GM23338 (cell line): ENCODE measurements around the gene CDK7. TPM values are rescaled to one million over a fixed set of nuclear protein-coding genes. Genes with fewer than 3 reads are reported as not detected.

Experiments used
- ATAC-seq: fragments of 200-7000 bp; cut with Tn5 transposase; 3 replicates; pipeline ENCODE4 v1.9.1; 2020
- DNase-seq: peaks from one replicate; pipeline ENCODE4 v3.0.0-alpha.2; 2015; ENCODE audit warnings: low spot score
- H2AFZ ChIP-seq: fragments of 200-600 bp; sonication (generic); 2 replicates; pipeline ENCODE4 v1.8.0; 2016; ENCODE audit warnings: antibody characterized with exemption, mild to moderate bottlenecking, moderate library complexity
- H3F3A ChIP-seq: fragments of 200-600 bp; sonication (generic); replicated peaks from 2 replicates; pipeline ENCODE4 v1.8.0; 2017; ENCODE audit warnings: antibody characterized with exemption, mixed run types, low read depth
- H3K27ac ChIP-seq: fragments of 200-600 bp; sonication (generic); 2 replicates; pipeline ENCODE4 v1.6.1; 2016; ENCODE audit warnings: low read depth
- H3K27me3 ChIP-seq: fragments of 200-600 bp; sonication (generic); 2 replicates; pipeline ENCODE4 v1.8.0; 2016; ENCODE audit warnings: mild to moderate bottlenecking, mixed run types, moderate library complexity; ENCODE audit not compliant: insufficient read depth
- H3K36me3 ChIP-seq: fragments of 200-600 bp; sonication (generic); 2 replicates; pipeline ENCODE4 v1.8.0; 2016; ENCODE audit warnings: mild to moderate bottlenecking; ENCODE audit not compliant: insufficient read depth
- H3K4me1 ChIP-seq: fragments of 200-600 bp; sonication (generic); 2 replicates; pipeline ENCODE4 v1.8.0; 2016; ENCODE audit warnings: mild to moderate bottlenecking, moderate library complexity; ENCODE audit not compliant: insufficient read depth
- H3K4me2 ChIP-seq: fragments of 200-600 bp; sonication (generic); 2 replicates; pipeline ENCODE4 v1.7.1; 2017; ENCODE audit warnings: mixed run types
- H3K4me3 ChIP-seq: fragments of 200-600 bp; sonication (generic); 2 replicates; pipeline ENCODE4 v1.6.1; 2016; ENCODE audit warnings: mixed run types
- H3K79me2 ChIP-seq: fragments of 200-600 bp; sonication (generic); replicated peaks from 2 replicates; pipeline ENCODE4 v1.8.0; 2017; ENCODE audit warnings: mild to moderate bottlenecking; ENCODE audit not compliant: insufficient read depth
- H3K9me2 ChIP-seq: fragments of 200-600 bp; sonication (generic); 2 replicates; pipeline ENCODE4 v1.8.0; 2017; ENCODE audit not compliant: insufficient read depth
- H4K20me1 ChIP-seq: fragments of 200-600 bp; sonication (generic); replicated peaks from 2 replicates; pipeline ENCODE4 v1.8.0; 2017; ENCODE audit warnings: mild to moderate bottlenecking; ENCODE audit not compliant: insufficient read depth
- H3K27ac Mint-ChIP-seq: 2 replicates; pipeline ENCODE4 v1.8.0; 2020; ENCODE audit warnings: inconsistent platforms, mild to moderate bottlenecking, moderate library complexity, mixed read lengths
- H3K27me3 Mint-ChIP-seq: 3 replicates; pipeline ENCODE4 v1.8.0; 2022; ENCODE audit warnings: low read depth, mild to moderate bottlenecking, moderate library complexity, mixed read lengths, inconsistent platforms; ENCODE audit not compliant: insufficient read depth, poor library complexity
- H3K36me3 Mint-ChIP-seq: 3 replicates; pipeline ENCODE4 v1.8.0; 2021; ENCODE audit warnings: low read depth, mild to moderate bottlenecking, inconsistent platforms, moderate library complexity, mixed read lengths
- H3K4me1 Mint-ChIP-seq: 3 replicates; pipeline ENCODE4 v1.8.0; 2020; ENCODE audit warnings: mild to moderate bottlenecking, inconsistent platforms, mixed read lengths
- H3K4me3 Mint-ChIP-seq: 3 replicates; pipeline ENCODE4 v1.8.0; 2021; ENCODE audit warnings: moderate library complexity, mild to moderate bottlenecking, inconsistent platforms, mixed read lengths
- H3K9me3 Mint-ChIP-seq: 3 replicates; pipeline ENCODE4 v1.8.0; 2020; ENCODE audit warnings: moderate library complexity, mild to moderate bottlenecking, inconsistent platforms, mixed read lengths
- CREB1 ChIP-seq: fragments of 250-450 bp; sonication (Bioruptor Pico); IDR thresholded peaks from 2 replicates; pipeline ENCODE4 v1.5.0; 2020; ENCODE audit warnings: low read depth, mild to moderate bottlenecking, moderate library complexity
- EZH2 ChIP-seq: fragments of 200-600 bp; sonication (generic); IDR thresholded peaks from one replicate; pipeline ENCODE4 v1.8.0; 2017; ENCODE audit warnings: antibody characterized with exemption, mild to moderate bottlenecking, low read depth; ENCODE audit not compliant: unreplicated experiment
- EZH2phosphoT487 ChIP-seq: fragments of 200-600 bp; sonication (generic); IDR thresholded peaks from one replicate; pipeline ENCODE4 v1.8.1; 2018; ENCODE audit warnings: antibody characterized with exemption; ENCODE audit not compliant: unreplicated experiment
- JUNB ChIP-seq: IDR thresholded peaks from one replicate; pipeline ENCODE4 v1.6.1; 2016; ENCODE audit warnings: antibody characterized with exemption; ENCODE audit not compliant: unreplicated experiment
- NANOG ChIP-seq: IDR thresholded peaks from 2 replicates; pipeline ENCODE4 v1.6.1; 2016; ENCODE audit warnings: antibody characterized with exemption, borderline replicate concordance
- POLR2AphosphoS5 ChIP-seq: IDR thresholded peaks from 2 replicates; pipeline ENCODE4 v1.6.1; 2016; ENCODE audit warnings: antibody characterized with exemption, low read depth
- STAT1 ChIP-seq: IDR thresholded peaks from one replicate; pipeline ENCODE4 v1.6.1; 2016; ENCODE audit warnings: antibody characterized with exemption; ENCODE audit not compliant: unreplicated experiment
- ZNF114 ChIP-seq: fragments of 250-450 bp; sonication (Bioruptor Pico); IDR thresholded peaks from 2 replicates; pipeline ENCODE4 v1.5.0; 2020; ENCODE audit warnings: mild to moderate bottlenecking, moderate library complexity
- ZNF331 ChIP-seq: fragments of 250-450 bp; sonication (Bioruptor Pico); IDR thresholded peaks from 2 replicates; pipeline ENCODE4 v1.5.0; 2020; ENCODE audit warnings: low read depth, mild to moderate bottlenecking, moderate library complexity
- long read RNA-seq: library from polyadenylated mRNA; unstranded; transcript quantifications from one replicate; pipeline ENCODE4 v2.0.0, GENCODE V29; 2020; ENCODE audit not compliant: unreplicated experiment
- polyA plus RNA-seq: library from polyadenylated mRNA; unstranded; fragments of >200 nt; fragmentation: Nextera tagmentation; extraction: Ambion mirVana; gene quantifications from 2 replicates; pipeline ENCODE4 v1.2.1, GENCODE V29; 2016
- total RNA-seq: library from RNA; depleted of rRNA; stranded (reverse); fragments of >200 nt; shearing (Covaris generic); gene quantifications from 2 replicates; pipeline ENCODE4 v1.2.3, GENCODE V29; 2014; rRNA removed
- TF ChIP-seq, protein P1 (sequence below): IDR thresholded peaks from 2 replicates; pipeline ENCODE4 v1.6.1; 2016; ENCODE audit warnings: antibody characterized with exemption
- TF ChIP-seq, protein P2 (sequence below): IDR thresholded peaks from one replicate; pipeline ENCODE4 v1.6.1; 2018; ENCODE audit warnings: antibody characterized with exemption; ENCODE audit not compliant: unreplicated experiment
- TF ChIP-seq, protein P3 (sequence below), 2 experiments: fragments of 200-600 bp in 1 of 2; sonication (generic) in 1 of 2; conservative IDR thresholded peaks; 2 replicates each; pipeline versions ENCODE4 v1.5.1 to v1.6.1; 2016 to 2017; ENCODE audit warnings: antibody characterized with exemption in 2 of 2, low read depth in 2 of 2, mild to moderate bottlenecking in 2 of 2, moderate library complexity in 1 of 2

CDK7 gene
- total RNA-seq (80.7 and 81.1 TPM in 2 replicates), polyA plus RNA-seq (69.4 and 78.4 TPM in 2 replicates)
- long read RNA-seq, transcript CDK7-201 (12 exons, 1,439 nt): major isoform, 18 of 21 reads
- long read RNA-seq, partial matches to known transcripts: 0 of 21 reads
- long read RNA-seq, other reads (novel, unspliced or antisense): 3 of 21 reads

DNA sequence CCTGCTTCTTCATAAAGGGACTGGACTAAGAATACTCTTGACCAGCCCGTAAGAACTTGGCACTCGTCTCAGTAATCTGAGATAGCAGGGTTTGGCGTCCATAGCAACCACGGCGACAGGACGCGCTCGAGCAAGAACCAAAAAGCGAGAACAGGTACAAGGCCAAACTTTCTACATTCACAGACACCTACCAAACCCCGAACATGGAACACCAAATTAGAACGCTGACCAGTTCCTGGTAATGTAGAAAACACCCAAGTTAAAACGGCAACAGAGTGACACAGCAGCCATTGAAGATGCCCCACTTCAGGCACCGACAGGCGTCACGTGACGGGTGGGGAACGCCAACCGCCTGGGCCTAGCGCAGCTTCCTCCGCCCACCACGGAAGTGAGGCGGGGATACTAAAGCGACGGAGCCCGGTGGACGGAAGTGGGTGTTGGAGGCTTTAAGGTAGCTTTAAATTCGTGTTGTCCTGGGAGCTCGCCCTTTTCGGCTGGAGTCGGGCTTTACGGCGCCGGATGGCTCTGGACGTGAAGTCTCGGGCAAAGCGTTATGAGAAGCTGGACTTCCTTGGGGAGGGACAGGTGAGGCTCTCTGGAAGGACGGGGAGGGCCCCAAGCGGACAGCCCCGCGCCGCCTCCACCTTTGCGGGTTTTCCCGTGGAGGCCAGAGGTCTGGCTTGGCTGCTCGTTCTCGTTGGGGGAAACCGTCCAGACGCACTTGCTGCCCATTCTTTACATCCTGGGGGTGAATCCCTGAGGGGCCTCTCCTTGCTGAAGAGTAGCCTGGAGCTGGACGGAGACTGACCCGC is at the start of gene CDK7:
TSS of gene CDK7 (plus strand) at position 430 of the 812 bp plus-strand sequence. CDS start at position 520, 90 bp downstream.
- Mint-ChIP-seq H3K27me3 (peaks cover 2% of the 10 kb centered on the region), H3K36me3 (peaks cover 24% of the 10 kb centered on the region), H3K4me3 (peak within 1 kb of the TSS; percentile 99), H3K9me3 (no peaks in the 10 kb centered on the region), H3K4me1 (peaks cover 17% of the 10 kb centered on the region), H3K27ac (peak within 1 kb of the TSS; percentile 95)
- H3F3A ChIP-seq: no peaks in the 10 kb centered on the region
- peak; percentile 98 for DNase-seq
- TF ChIP-seq POLR2AphosphoS5: peak; percentile 90
- peak; percentile 66 for TF ChIP-seq CREB1
- TF ChIP-seq, protein P1, sequence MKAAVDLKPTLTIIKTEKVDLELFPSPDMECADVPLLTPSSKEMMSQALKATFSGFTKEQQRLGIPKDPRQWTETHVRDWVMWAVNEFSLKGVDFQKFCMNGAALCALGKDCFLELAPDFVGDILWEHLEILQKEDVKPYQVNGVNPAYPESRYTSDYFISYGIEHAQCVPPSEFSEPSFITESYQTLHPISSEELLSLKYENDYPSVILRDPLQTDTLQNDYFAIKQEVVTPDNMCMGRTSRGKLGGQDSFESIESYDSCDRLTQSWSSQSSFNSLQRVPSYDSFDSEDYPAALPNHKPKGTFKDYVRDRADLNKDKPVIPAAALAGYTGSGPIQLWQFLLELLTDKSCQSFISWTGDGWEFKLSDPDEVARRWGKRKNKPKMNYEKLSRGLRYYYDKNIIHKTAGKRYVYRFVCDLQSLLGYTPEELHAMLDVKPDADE: peak; percentile 72; the same call in 1 of the 2 replicates
- TF ChIP-seq EZH2phosphoT487: no peak
- ATAC-seq: peak; percentile 99
- H4K20me1 ChIP-seq: peaks cover 15% of the 10 kb centered on the region
- H3K4me1 ChIP-seq: peaks cover 10% of the 10 kb centered on the region
- no peaks in the 10 kb centered on the region for H3K9me2 ChIP-seq
- H3K27me3 ChIP-seq: no peaks in the 10 kb centered on the region
- peak within 1 kb of the TSS; percentile 75 for H3K27ac ChIP-seq
- peak within 1 kb of the TSS; percentile 59 for H3K4me3 ChIP-seq
- peak within 1 kb of the TSS; percentile 90 for H2AFZ ChIP-seq
- H3K36me3 ChIP-seq: peaks cover 9% of the 10 kb centered on the region
- peak within 1 kb of the TSS; percentile 92 for H3K4me2 ChIP-seq
- H3K79me2 ChIP-seq: peaks cover 48% of the 10 kb centered on the region

DNA sequence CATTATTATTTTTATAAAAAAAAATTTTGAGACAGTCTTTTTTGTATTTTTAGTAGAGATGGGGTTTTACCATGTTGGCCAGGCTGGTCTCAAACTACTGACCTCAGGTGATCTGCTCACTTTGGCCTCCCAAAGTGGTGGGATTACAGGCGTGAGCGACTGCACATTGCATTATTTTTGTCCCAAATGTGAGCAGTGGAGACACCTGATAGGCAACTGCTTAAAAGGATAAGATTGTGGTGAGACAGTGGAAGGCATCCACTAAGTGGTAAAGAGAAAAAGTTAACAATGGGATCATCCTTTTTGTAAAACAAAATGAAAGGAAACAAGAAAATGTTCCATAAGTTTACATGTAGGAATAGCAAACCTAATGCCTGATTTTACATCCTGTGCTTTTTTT is 47.3 kb upstream of the CDK7 start:
- Histone ChIP-seq H2AFZ (no peak overlapping the region), H3K4me3 (no peak overlapping the region), H3K9me2 (no peaks in the 10 kb centered on the region), H3K27ac (no peak overlapping the region), H3K79me2 (peaks cover 11% of the 10 kb centered on the region; the same call in 1 of the 2 replicates), H3F3A (no peaks in the 10 kb centered on the region), H4K20me1 (no peaks in the 10 kb centered on the region), H3K4me2 (no peak overlapping the region), H3K4me1 (no peaks in the 10 kb centered on the region), H3K36me3 (peaks cover 7% of the 10 kb centered on the region; the same call in 1 of the 2 replicates), H3K27me3 (no peaks in the 10 kb centered on the region)
- H3K4me1 Mint-ChIP-seq: no peaks in the 10 kb centered on the region; the same call in 1 of the 3 replicates
- no peaks in the 10 kb centered on the region; the same call in 2 of the 3 replicates for H3K9me3 Mint-ChIP-seq
- no peak overlapping the region for H3K27ac Mint-ChIP-seq
- H3K27me3 Mint-ChIP-seq: peaks cover 10% of the 10 kb centered on the region
- ATAC-seq: no peak
- H3K36me3 Mint-ChIP-seq: peaks cover 11% of the 10 kb centered on the region
- peak overlapping the region; percentile 26; the same call in 1 of the 3 replicates for H3K4me3 Mint-ChIP-seq
- no peak for DNase-seq
- no peak for TF ChIP-seq STAT1
- TF ChIP-seq EZH2: no peak
- TF ChIP-seq, protein P2, sequence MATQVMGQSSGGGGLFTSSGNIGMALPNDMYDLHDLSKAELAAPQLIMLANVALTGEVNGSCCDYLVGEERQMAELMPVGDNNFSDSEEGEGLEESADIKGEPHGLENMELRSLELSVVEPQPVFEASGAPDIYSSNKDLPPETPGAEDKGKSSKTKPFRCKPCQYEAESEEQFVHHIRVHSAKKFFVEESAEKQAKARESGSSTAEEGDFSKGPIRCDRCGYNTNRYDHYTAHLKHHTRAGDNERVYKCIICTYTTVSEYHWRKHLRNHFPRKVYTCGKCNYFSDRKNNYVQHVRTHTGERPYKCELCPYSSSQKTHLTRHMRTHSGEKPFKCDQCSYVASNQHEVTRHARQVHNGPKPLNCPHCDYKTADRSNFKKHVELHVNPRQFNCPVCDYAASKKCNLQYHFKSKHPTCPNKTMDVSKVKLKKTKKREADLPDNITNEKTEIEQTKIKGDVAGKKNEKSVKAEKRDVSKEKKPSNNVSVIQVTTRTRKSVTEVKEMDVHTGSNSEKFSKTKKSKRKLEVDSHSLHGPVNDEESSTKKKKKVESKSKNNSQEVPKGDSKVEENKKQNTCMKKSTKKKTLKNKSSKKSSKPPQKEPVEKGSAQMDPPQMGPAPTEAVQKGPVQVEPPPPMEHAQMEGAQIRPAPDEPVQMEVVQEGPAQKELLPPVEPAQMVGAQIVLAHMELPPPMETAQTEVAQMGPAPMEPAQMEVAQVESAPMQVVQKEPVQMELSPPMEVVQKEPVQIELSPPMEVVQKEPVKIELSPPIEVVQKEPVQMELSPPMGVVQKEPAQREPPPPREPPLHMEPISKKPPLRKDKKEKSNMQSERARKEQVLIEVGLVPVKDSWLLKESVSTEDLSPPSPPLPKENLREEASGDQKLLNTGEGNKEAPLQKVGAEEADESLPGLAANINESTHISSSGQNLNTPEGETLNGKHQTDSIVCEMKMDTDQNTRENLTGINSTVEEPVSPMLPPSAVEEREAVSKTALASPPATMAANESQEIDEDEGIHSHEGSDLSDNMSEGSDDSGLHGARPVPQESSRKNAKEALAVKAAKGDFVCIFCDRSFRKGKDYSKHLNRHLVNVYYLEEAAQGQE: no peak
- TF ChIP-seq NANOG: no peak
- no peak for TF ChIP-seq POLR2AphosphoS5
- TF ChIP-seq, protein P1: no peak
- no peak for TF ChIP-seq ZNF114 (CRISPR knock-in tag)
- no peak for TF ChIP-seq ZNF331
- no peak for TF ChIP-seq CREB1
- TF ChIP-seq JUNB: no peak
- no peak for TF ChIP-seq EZH2phosphoT487
- TF ChIP-seq, protein P3, sequence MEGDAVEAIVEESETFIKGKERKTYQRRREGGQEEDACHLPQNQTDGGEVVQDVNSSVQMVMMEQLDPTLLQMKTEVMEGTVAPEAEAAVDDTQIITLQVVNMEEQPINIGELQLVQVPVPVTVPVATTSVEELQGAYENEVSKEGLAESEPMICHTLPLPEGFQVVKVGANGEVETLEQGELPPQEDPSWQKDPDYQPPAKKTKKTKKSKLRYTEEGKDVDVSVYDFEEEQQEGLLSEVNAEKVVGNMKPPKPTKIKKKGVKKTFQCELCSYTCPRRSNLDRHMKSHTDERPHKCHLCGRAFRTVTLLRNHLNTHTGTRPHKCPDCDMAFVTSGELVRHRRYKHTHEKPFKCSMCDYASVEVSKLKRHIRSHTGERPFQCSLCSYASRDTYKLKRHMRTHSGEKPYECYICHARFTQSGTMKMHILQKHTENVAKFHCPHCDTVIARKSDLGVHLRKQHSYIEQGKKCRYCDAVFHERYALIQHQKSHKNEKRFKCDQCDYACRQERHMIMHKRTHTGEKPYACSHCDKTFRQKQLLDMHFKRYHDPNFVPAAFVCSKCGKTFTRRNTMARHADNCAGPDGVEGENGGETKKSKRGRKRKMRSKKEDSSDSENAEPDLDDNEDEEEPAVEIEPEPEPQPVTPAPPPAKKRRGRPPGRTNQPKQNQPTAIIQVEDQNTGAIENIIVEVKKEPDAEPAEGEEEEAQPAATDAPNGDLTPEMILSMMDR (conservative IDR thresholded peaks at IDR 0.05; ENCODE audit: low read depth in 2 of 2): no peak
